Measurements from ENCODE around the gene DYRK4.

DYRK4 gene

DNA sequence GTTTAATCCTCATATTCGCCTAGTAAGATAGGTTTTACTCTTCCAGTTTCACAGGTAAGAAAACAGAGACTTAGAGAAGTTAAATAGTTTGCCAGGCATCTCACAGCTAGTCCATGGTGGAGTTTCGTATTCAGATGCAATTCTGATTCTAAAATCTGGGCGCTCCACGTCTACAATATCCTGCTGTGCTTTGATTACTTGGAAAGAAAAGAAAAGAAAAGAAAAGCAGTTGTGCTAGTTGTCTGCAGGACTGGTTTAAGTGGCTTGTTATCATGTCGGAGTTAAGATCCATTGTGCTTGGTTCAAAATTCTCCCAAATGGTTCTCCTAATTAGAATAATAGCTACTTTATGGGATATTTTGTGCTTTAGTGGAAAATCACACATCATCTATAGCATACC is 68.3 kb downstream of the DYRK4 start:
- H3K9ac ChIP-seq (ENCODE audit: low read length) = no peak overlapping the region
- H3K36me3 ChIP-seq (ENCODE audit: insufficient read depth, low read length) = no peaks in the 10 kb centered on the region
- no peak overlapping the region for H3K4me3 ChIP-seq (ENCODE audit: low read depth, low read length, poor library complexity, severe bottlenecking)
- H3K9me3 ChIP-seq (ENCODE audit: low read length) = no peaks in the 10 kb centered on the region
- no peaks in the 10 kb centered on the region for H3K9me2 ChIP-seq (ENCODE audit: low read depth, low read length)
- TF ChIP-seq, protein P1, sequence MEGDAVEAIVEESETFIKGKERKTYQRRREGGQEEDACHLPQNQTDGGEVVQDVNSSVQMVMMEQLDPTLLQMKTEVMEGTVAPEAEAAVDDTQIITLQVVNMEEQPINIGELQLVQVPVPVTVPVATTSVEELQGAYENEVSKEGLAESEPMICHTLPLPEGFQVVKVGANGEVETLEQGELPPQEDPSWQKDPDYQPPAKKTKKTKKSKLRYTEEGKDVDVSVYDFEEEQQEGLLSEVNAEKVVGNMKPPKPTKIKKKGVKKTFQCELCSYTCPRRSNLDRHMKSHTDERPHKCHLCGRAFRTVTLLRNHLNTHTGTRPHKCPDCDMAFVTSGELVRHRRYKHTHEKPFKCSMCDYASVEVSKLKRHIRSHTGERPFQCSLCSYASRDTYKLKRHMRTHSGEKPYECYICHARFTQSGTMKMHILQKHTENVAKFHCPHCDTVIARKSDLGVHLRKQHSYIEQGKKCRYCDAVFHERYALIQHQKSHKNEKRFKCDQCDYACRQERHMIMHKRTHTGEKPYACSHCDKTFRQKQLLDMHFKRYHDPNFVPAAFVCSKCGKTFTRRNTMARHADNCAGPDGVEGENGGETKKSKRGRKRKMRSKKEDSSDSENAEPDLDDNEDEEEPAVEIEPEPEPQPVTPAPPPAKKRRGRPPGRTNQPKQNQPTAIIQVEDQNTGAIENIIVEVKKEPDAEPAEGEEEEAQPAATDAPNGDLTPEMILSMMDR (IDR thresholded peaks at IDR 0.05; ENCODE audit: low read length) = no peak
- no peak for TF ChIP-seq EZH2 (IDR thresholded peaks at IDR 0.05; ENCODE audit: borderline replicate concordance, low read length)
- H3F3A ChIP-seq (ENCODE audit: insufficient read depth, low read length) = no peaks in the 10 kb centered on the region
- no peaks in the 10 kb centered on the region for H3K79me2 ChIP-seq (ENCODE audit: insufficient read depth, low read length)
- H2AFZ ChIP-seq (ENCODE audit: low read length) = no peak overlapping the region
- H4K20me1 ChIP-seq (ENCODE audit: insufficient read depth, low read length) = no peaks in the 10 kb centered on the region
- no peaks in the 10 kb centered on the region for H3K4me1 ChIP-seq (ENCODE audit: insufficient read depth, low read length, severe bottlenecking)
- no peak overlapping the region for H3K27ac ChIP-seq (ENCODE audit: low read depth, low read length, poor library complexity, severe bottlenecking)
- H3K4me2 ChIP-seq (ENCODE audit: low read length) = no peak overlapping the region
- no peaks in the 10 kb centered on the region for H3K27me3 ChIP-seq (ENCODE audit: insufficient read depth, low read length)

DNA sequence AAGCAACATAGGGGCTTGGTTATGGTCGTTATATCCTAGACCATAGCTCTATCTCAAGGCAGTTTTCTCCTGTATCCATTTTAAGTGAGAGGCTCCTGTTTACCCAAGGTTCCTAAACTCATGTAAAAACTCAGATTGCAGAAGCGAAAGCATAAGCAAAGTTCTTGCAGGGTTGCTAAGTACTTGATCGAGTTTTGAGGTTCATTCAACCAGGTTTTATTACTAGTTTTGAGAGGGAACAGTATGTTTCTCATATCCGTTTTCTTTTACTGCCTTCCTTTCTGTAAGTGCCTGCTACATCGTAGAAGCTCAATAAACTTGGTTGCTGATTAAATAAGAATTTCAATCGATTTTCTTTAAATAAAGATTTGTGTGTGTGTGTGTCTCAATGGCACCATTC is 81.7 kb downstream of the DYRK4 start:
- H3K4me3 ChIP-seq (ENCODE audit: low read depth, low read length, poor library complexity, severe bottlenecking) = no peak overlapping the region
- H3K36me3 ChIP-seq (ENCODE audit: insufficient read depth, low read length) = no peaks in the 10 kb centered on the region
- H3K27me3 ChIP-seq (ENCODE audit: insufficient read depth, low read length) = no peaks in the 10 kb centered on the region
- no peaks in the 10 kb centered on the region for H3K9me2 ChIP-seq (ENCODE audit: low read depth, low read length)
- H3K79me2 ChIP-seq (ENCODE audit: insufficient read depth, low read length) = no peaks in the 10 kb centered on the region
- H4K20me1 ChIP-seq (ENCODE audit: insufficient read depth, low read length) = no peaks in the 10 kb centered on the region
- no peak overlapping the region for H3K4me2 ChIP-seq (ENCODE audit: low read length)
- H3K9me3 ChIP-seq (ENCODE audit: low read length) = no peaks in the 10 kb centered on the region
- H2AFZ ChIP-seq (ENCODE audit: low read length) = no peak overlapping the region
- TF ChIP-seq EZH2 (IDR thresholded peaks at IDR 0.05; ENCODE audit: borderline replicate concordance, low read length) = no peak
- TF ChIP-seq, protein P1 (IDR thresholded peaks at IDR 0.05; ENCODE audit: low read length) = no peak
- H3K4me1 ChIP-seq (ENCODE audit: insufficient read depth, low read length, severe bottlenecking) = peaks cover 10% of the 10 kb centered on the region
- H3K27ac ChIP-seq (ENCODE audit: low read depth, low read length, poor library complexity, severe bottlenecking) = no peak overlapping the region
- no peak overlapping the region for H3K9ac ChIP-seq (ENCODE audit: low read length)
- H3F3A ChIP-seq (ENCODE audit: insufficient read depth, low read length) = no peaks in the 10 kb centered on the region

DNA sequence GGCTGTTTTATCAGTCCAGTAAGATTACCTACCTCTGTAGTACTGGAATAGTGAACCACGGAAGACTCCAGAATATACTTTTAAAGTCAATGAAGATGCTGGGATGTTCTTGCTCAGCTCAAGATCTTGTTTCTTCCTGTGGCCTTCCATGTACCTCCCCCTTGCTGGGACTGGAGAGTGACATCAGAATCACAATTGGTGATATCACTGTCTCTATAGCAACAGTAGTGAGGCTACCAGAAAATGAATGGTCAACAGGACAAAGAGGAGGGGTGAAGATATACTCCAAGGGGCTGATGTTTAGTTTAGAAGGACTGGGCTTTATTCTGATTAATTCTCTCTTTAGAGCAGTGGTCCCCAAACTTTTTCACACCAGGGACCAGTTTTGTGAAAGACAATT is 83.0 kb downstream of the DYRK4 start:
- Histone ChIP-seq H3K9ac (ENCODE audit: low read length) (no peak overlapping the region), H3K9me2 (ENCODE audit: low read depth, low read length) (no peaks in the 10 kb centered on the region), H3K36me3 (ENCODE audit: insufficient read depth, low read length) (no peaks in the 10 kb centered on the region), H3K9me3 (ENCODE audit: low read length) (no peaks in the 10 kb centered on the region), H2AFZ (ENCODE audit: low read length) (no peak overlapping the region), H3K4me2 (ENCODE audit: low read length) (no peak overlapping the region), H3K4me3 (ENCODE audit: low read depth, low read length, poor library complexity, severe bottlenecking) (no peak overlapping the region), H3K27me3 (ENCODE audit: insufficient read depth, low read length) (no peaks in the 10 kb centered on the region), H3K79me2 (ENCODE audit: insufficient read depth, low read length) (peaks cover 9% of the 10 kb centered on the region), H3F3A (ENCODE audit: insufficient read depth, low read length) (no peaks in the 10 kb centered on the region), H3K4me1 (ENCODE audit: insufficient read depth, low read length, severe bottlenecking) (peaks cover 16% of the 10 kb centered on the region), H4K20me1 (ENCODE audit: insufficient read depth, low read length) (no peaks in the 10 kb centered on the region), H3K27ac (ENCODE audit: low read depth, low read length, poor library complexity, severe bottlenecking) (no peak overlapping the region)
- TF ChIP-seq EZH2 (IDR thresholded peaks at IDR 0.05; ENCODE audit: borderline replicate concordance, low read length) = no peak

DNA sequence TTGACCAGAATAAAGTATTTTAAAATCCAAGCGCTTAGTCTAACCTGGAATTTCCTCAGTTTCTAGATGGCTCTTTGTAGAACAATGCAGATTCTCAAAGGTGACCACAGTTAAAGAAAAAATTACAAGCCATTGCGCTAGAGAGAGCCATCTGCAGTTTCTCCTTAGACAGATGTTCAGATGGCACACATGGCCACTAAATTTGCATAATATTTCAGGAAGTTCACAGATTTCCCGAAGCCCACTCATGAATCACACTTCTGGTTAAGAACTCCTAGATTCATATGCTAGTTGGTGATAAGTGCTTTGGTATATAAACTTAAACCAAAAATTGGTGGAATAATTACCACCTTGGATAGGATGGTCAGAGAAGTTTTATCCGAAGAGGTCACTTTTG is 86.1 kb downstream of the DYRK4 start:
- H3K9me2 ChIP-seq (ENCODE audit: low read depth, low read length) = no peaks in the 10 kb centered on the region
- TF ChIP-seq EZH2 (IDR thresholded peaks at IDR 0.05; ENCODE audit: borderline replicate concordance, low read length) = no peak
- TF ChIP-seq, protein P1 (IDR thresholded peaks at IDR 0.05; ENCODE audit: low read length) = no peak
- no peak overlapping the region for H3K27ac ChIP-seq (ENCODE audit: low read depth, low read length, poor library complexity, severe bottlenecking)
- peak overlapping the region; percentile 94 for H3K9ac ChIP-seq (ENCODE audit: low read length)
- H3K4me1 ChIP-seq (ENCODE audit: insufficient read depth, low read length, severe bottlenecking) = peaks cover 24% of the 10 kb centered on the region
- H3K36me3 ChIP-seq (ENCODE audit: insufficient read depth, low read length) = no peaks in the 10 kb centered on the region
- peak overlapping the region; percentile 66; the same call in 1 of the 2 replicates for H2AFZ ChIP-seq (ENCODE audit: low read length)
- H3K27me3 ChIP-seq (ENCODE audit: insufficient read depth, low read length) = no peaks in the 10 kb centered on the region
- no peaks in the 10 kb centered on the region for H3K9me3 ChIP-seq (ENCODE audit: low read length)
- peak overlapping the region; percentile 96 for H3K4me3 ChIP-seq (ENCODE audit: low read depth, low read length, poor library complexity, severe bottlenecking)
- H3F3A ChIP-seq (ENCODE audit: insufficient read depth, low read length) = no peaks in the 10 kb centered on the region
- H3K4me2 ChIP-seq (ENCODE audit: low read length) = peak overlapping the region; percentile 95
- no peaks in the 10 kb centered on the region for H4K20me1 ChIP-seq (ENCODE audit: insufficient read depth, low read length)
- H3K79me2 ChIP-seq (ENCODE audit: insufficient read depth, low read length) = peaks cover 33% of the 10 kb centered on the region
